RPMI8226 (cell line): ENCODE results near the gene B3GNT5.
"Not testable (repeated sequence)": the region's sequence is repeated elsewhere in the genome, so short reads cannot be mapped to it uniquely, and the experiment has no call there.

Experiments
- DNase-seq: peaks from one replicate; pipeline ENCODE4 v3.0.0-alpha.2; 2015

Gene B3GNT5

GRCh38 chr3:183252973-183253527 is at the start of gene B3GNT5:
TSS of gene B3GNT5 (plus strand) at chr3:183253253. CDS start at chr3:183269799, 16,546 bp downstream.
- DNase-seq, result no peak

DNA sequence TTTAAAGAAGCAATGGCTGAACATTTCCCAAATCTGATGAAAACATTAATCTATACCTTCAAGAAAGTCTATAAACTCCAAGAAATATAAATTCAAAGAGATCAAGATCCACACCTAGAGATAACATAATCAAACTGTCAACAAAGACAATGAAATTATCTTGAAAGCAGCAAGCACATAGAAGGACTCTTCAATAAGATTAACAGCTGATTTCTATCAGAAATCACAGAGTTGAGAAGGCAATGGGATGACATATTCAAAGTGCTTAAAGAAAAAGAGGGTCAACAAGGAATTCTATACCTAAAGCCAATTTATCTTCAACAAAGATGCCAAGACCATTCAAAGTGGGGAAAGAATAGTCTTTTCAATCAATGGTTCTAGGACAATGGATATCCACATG is 49.4 kb upstream of the B3GNT5 start:
- no peak for DNase-seq

GRCh38 chr3:183208260-183208659 is 44.8 kb upstream of the B3GNT5 start:
- DNase-seq, result no peak

DNA sequence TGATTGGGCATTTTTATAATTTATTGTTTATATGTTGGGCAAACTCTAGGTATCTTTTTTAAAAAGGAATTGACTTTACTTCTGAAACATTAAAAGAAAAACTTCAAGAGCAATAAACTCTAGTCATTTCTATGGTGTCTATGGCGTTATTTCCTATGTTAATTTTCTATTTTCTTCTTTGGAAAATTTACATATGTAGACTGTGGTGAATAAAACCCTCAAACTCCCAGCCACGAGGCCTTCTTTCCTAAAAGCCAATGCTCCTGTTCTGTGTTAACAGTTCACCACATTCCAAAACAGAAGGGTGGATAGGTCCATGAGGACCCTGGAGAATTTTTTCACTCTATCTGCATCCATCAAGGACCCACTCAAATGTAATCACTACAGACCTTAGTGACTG is 44.3 kb upstream of the B3GNT5 start:
- no peak for DNase-seq

- no peak for DNase-seq
Measured at GRCh38 chr3:183210341-183210740, 42.7 kb upstream of the B3GNT5 start.

DNA sequence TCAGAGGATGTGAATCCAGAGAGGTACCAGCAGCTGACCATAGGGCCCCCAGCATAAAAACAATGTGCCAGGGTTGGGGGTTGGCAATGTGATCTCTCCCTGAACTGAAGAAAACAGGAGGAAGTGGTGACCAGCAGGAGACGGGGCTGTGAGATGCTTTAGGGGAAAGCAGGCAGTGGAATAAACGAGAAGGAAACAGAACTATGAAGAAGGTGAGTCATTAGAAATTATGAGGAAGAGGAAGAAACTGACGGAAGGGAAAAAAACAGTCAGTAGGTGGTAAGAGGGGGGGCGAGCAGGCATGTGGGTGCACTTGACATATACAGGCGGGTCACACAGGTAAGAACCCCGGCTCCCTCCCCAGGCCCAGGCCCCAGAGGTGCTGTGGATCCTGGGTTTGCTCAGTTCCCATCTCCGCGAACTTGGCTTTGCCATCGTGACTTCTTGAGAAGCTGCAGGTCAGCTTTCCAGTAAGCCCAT is 42.2 kb upstream of the B3GNT5 start:
- no peak for DNase-seq

DNA sequence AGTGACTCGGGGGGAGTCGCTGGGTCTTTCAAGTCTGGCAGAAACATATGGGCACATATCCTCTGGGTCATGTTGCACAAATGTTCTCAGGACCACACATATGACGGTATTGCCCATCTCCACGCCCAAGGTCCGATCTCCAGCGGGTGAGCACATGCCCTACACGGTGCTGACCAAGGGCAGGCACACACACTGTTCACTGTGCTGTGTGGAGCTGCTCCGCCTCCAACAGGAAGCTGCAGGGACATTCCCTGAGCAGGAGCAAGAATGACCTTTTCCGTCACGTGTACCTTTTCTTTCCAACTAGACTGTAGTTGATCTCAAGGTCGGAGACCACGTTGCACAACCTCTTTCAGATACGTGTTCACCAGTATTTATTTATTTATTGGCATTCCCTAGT is 41.7 kb upstream of the B3GNT5 start:
- DNase-seq, result no peak

DNA sequence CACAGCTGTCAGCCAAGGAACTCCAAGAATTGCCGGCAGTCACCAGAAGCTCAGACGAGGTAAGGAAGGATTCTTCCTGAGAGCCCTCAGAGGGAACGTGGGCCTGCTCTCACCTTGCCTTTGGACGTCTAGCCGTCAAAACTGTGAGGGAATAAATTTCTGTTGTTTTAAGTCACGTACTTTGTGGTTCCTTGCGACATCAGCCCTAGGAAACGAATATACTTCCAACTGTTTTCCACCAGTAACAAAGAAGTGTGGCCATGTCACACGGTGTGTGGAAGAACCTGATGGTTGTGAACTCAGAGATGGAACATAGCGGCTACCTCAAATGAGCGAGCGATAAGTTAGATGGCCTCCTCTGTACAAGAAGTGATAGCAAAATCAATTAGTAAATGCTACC is 41.0 kb upstream of the B3GNT5 start:
- no peak for DNase-seq

- DNase-seq, result no peak
Measured at GRCh38 chr3:183212565-183212964, 40.5 kb upstream of the B3GNT5 start.

GRCh38 chr3:183213415-183214276 is 39.4 kb upstream of the B3GNT5 start:
- no peak for DNase-seq

- no peak for DNase-seq
Measured at GRCh38 chr3:183214277-183214612, 38.8 kb upstream of the B3GNT5 start.

DNA sequence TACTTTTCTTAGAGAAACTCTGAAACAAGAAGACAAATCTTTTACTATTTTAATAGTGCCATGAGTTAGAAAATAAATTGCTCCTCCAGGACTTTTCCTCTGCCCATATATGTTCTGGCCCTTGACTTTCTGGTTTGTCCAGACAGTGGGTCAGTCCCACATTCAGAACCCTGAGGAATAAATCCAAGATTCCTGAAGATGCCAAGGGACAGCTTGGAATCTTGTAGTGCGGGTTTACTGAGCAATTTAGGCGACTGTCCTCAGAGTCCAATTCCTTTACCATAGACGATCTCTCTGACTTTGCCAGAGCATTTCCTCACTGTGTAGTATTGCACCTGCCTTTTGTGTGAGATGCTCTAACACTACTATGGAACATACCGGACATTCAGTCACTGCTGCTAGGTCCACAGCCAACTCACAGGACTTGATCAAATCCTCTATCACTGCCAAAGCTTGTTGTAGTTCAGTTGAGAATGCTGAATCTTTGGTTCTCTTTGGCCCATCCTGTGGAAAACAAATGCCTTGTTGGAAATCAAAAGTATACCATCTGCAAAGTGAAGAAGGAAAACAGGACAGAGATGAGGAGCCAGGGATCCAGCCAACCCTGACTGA is 37.4 kb upstream of the B3GNT5 start:
- no peak for DNase-seq

- DNase-seq, result no peak
Measured at GRCh38 chr3:183217548-183218332, 35.3 kb upstream of the B3GNT5 start.

DNA sequence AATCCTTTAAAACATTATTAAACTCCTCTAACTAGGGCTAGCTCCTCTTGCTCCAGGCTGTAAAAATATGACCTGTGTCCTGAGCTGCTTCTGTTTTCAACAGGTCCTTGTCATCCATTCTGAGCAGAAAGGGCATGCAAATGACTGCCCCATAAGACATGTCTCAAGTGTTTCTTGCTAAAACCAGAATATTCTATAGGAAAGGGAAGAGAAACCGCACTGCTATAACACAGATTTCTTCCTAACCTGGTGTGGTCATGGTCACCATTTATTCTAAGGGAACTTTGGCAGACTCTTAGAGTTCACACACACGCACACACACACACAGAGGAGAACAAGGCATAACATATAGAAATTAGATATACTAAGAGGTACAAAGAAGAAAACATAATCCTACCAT is 34.2 kb upstream of the B3GNT5 start:
- no peak for DNase-seq

DNA sequence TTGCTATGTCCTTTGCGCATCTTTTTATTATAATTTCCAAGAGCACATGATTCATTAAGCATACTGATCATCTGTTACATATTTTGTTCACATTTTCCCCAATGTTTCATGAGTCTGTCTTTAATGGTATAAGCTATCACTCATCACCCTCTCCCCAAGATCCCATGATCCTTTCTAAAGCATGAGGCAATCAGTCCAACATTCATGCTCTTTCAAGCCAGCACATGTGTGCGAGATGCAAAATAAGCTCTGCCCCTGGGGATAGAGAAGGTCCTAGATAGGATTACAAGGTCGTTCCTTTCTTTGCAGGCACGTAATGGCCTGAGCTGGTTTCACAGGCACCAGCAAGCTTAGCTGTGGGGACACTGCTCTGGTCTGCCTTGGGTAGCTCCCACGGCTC is 32.2 kb upstream of the B3GNT5 start:
- no peak for DNase-seq

DNA sequence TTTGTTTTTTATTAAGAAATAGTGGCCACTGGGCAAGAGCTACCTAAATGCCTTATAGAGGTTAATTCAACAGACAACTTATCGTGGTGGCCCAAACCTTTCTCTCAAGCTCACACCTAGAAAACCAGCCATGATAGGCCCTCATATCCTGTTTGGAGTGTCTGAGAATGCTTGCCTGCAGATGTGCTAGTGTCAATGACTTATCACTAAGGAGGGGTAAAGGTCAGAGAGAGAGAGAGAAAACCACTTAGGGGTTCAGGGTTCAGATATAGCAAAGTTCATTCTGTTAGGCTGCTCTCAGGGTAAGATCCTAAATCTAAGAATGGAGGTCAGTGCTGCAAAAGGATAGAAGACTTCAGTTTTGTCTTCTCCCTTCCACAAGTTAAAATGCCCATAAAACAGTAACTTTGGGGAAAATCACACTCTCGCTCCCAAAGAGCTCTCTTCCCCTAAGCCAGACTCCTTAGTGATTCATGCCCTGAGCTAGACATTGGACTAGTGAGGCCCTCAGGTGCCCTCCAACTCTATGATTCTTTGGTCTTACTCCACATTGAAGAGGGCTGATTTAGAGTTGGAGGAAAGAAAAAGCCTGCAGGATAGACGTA is 30.3 kb upstream of the B3GNT5 start:
- DNase-seq, result no peak

- DNase-seq, result no peak
Measured at GRCh38 chr3:183224180-183224970, 28.7 kb upstream of the B3GNT5 start.

- no peak for DNase-seq
Measured at GRCh38 chr3:183226333-183226890, 26.6 kb upstream of the B3GNT5 start.

- DNase-seq, result no peak
Measured at GRCh38 chr3:183227586-183227985, 25.5 kb upstream of the B3GNT5 start.

GRCh38 chr3:183229178-183229577 is 23.9 kb upstream of the B3GNT5 start:
- no peak for DNase-seq

GRCh38 chr3:183230251-183230650 is 22.8 kb upstream of the B3GNT5 start:
- DNase-seq, result not testable (repeated sequence)

DNA sequence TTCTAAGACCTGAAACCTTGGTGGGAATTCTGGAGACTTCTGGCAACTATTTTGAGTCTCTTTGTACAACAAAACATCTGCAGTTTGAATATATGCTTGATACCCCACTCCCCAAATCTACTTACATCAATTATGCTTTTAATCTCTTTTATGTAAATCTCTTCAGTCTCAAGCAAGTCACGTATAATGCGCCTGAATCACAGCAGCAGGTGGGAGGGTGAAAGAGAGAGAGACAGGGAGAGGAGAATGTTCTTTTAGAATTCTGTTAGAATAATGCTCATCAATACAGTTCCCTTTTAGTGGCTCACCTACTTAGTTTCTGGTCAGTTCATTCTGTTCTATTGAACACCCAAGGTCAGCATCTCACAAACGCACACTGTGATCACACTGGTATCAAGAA is 22.2 kb upstream of the B3GNT5 start:
- no peak for DNase-seq
